Nephron progenitor cell (in vitro differentiated cells): ENCODE data around the gene HSPA4.
"Not testable (repeated sequence)": the region's sequence is repeated elsewhere in the genome, so short reads cannot be mapped to it uniquely, and the experiment has no call there.

Experiments
- DNase-seq: peaks from one replicate; pipeline ENCODE4 v3.0.0; 2021
- H3K27ac Mint-ChIP-seq: 2 replicates; pipeline ENCODE4 v1.8.0; 2021; ENCODE audit warnings: mild to moderate bottlenecking, moderate library complexity, mixed read lengths
- H3K27me3 Mint-ChIP-seq: 2 replicates; pipeline ENCODE4 v1.8.0; 2021; ENCODE audit warnings: mild to moderate bottlenecking, low read depth, mixed read lengths; ENCODE audit not compliant: poor library complexity
- H3K36me3 Mint-ChIP-seq: 2 replicates; pipeline ENCODE4 v1.8.0; 2021; ENCODE audit warnings: low read depth, mixed read lengths
- H3K4me1 Mint-ChIP-seq: 2 replicates; pipeline ENCODE4 v1.8.0; 2021; ENCODE audit warnings: mixed read lengths
- H3K4me3 Mint-ChIP-seq: 2 replicates; pipeline ENCODE4 v1.8.0; 2021; ENCODE audit warnings: mild to moderate bottlenecking, moderate library complexity, mixed read lengths
- H3K9me3 Mint-ChIP-seq: 2 replicates; pipeline ENCODE4 v1.8.0; 2021; ENCODE audit warnings: mild to moderate bottlenecking, moderate library complexity, mixed read lengths
- TF ChIP-seq, protein P1 (sequence below): fragments of 200-600 bp; sonication (generic); IDR thresholded peaks from 2 replicates; pipeline ENCODE4 v1.5.0; 2021; ENCODE audit warnings: antibody characterized with exemption

Gene HSPA4

DNA sequence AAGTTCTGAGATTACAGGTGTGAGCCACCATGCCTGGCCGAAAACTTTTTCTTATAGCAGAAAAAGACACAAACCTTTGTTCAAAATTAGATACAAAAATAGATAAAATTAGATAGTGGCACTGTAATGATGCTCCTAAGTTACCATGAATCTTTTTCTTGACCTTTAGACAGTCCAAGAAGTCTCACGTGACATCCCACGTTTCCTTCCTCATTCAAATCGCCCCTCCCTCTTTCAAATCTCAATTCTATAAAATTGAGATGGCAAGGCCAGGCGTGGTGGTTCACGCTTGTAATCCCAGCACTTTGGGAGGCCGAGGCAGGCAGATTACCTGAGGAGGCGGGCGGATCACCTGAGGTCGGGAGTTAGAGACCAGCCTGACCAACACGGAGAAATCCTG is 17.7 kb upstream of the HSPA4 start:
- H3K27ac Mint-ChIP-seq = no peak overlapping the region
- no peak for DNase-seq
- H3K9me3 Mint-ChIP-seq = no peaks in the 10 kb centered on the region
- H3K4me3 Mint-ChIP-seq = no peak overlapping the region
- TF ChIP-seq, protein P1, sequence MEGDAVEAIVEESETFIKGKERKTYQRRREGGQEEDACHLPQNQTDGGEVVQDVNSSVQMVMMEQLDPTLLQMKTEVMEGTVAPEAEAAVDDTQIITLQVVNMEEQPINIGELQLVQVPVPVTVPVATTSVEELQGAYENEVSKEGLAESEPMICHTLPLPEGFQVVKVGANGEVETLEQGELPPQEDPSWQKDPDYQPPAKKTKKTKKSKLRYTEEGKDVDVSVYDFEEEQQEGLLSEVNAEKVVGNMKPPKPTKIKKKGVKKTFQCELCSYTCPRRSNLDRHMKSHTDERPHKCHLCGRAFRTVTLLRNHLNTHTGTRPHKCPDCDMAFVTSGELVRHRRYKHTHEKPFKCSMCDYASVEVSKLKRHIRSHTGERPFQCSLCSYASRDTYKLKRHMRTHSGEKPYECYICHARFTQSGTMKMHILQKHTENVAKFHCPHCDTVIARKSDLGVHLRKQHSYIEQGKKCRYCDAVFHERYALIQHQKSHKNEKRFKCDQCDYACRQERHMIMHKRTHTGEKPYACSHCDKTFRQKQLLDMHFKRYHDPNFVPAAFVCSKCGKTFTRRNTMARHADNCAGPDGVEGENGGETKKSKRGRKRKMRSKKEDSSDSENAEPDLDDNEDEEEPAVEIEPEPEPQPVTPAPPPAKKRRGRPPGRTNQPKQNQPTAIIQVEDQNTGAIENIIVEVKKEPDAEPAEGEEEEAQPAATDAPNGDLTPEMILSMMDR = no peak
- H3K27me3 Mint-ChIP-seq = peaks cover 4% of the 10 kb centered on the region
- no peaks in the 10 kb centered on the region for H3K36me3 Mint-ChIP-seq
- peaks cover 16% of the 10 kb centered on the region for H3K4me1 Mint-ChIP-seq

DNA sequence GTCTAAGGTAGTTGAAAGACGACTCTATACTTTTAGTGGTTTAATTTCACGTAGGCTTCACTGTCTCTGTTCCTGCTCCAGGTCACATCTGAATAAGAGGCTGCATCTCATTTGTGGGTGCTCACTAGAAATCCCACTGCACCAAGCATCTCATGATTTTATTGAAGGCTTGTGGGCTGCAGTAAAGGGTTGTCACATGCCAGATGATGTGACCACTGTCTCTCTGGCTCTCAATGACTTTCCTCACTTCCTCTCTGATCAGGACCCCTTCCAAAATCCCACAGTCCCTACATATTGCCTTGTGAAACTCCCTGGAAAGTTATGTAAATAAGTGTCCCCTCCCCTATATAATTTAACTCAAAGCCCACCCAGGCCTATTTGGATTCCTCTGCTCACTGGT is 16.6 kb upstream of the HSPA4 start:
- Mint-ChIP-seq H3K9me3 (no peaks in the 10 kb centered on the region), H3K27me3 (no peaks in the 10 kb centered on the region), H3K4me3 (no peak overlapping the region), H3K4me1 (peaks cover 13% of the 10 kb centered on the region), H3K36me3 (no peaks in the 10 kb centered on the region), H3K27ac (no peak overlapping the region)
- TF ChIP-seq, protein P1 = no peak
- no peak for DNase-seq

DNA sequence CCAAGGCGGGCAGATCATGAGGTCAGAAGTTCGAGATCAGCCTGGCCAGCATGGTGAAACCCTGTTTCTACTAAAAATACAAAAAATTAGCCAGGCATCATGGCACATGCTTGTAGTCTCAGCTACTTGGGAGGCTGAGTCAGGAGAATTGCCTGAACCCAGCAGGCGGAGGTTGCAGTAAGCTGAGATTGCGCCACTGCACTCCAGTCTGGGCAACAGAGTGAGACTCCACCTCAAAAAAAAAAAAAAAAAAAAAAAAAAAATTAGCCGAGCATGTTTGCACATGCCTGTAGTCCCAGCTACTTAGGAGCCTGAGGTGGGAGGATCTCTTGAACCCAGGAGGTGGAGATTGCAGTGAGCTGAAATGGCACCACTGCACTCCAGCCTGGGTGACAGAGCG is 15.1 kb upstream of the HSPA4 start:
- H3K4me1 Mint-ChIP-seq = peaks cover 16% of the 10 kb centered on the region
- H3K27me3 Mint-ChIP-seq, H3K9me3 Mint-ChIP-seq, DNase-seq, H3K4me3 Mint-ChIP-seq, H3K27ac Mint-ChIP-seq, H3K36me3 Mint-ChIP-seq: not testable (repeated sequence)

DNA sequence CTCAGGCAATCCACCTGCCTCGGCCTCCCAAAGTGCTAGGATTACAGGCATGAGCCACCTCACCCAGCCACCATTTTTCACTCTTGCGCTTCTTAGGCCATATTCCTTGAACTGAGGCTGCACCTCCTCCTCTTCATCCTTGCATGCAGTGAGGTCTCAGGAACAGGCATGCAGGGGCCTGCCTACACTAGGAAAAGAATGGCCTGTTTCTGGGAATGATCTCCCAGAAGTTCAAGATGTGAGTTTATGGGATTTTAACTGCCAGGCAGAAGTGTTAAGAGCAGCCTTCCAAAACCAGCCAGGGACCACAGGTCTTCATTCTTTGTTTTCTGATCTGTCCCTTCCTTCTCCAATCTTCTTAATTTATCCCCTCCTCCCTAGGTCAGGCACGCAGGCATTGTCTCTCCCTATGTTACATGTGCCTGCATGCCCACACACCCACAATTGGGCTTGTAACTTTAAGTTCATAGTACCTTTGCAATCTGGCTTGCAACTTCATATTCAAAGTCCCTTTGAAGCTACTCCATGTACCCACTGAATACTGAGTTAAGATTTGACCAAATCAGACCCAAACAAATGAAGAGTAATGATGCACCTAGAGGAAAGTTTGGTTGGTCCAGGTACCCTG is 10.5 kb upstream of the HSPA4 start:
- Mint-ChIP-seq H3K27me3 (no peaks in the 10 kb centered on the region), H3K27ac (no peak overlapping the region), H3K4me3 (no peak overlapping the region), H3K36me3 (no peaks in the 10 kb centered on the region), H3K9me3 (no peaks in the 10 kb centered on the region), H3K4me1 (peaks cover 9% of the 10 kb centered on the region)
- TF ChIP-seq, protein P1 = no peak
- no peak for DNase-seq

DNA sequence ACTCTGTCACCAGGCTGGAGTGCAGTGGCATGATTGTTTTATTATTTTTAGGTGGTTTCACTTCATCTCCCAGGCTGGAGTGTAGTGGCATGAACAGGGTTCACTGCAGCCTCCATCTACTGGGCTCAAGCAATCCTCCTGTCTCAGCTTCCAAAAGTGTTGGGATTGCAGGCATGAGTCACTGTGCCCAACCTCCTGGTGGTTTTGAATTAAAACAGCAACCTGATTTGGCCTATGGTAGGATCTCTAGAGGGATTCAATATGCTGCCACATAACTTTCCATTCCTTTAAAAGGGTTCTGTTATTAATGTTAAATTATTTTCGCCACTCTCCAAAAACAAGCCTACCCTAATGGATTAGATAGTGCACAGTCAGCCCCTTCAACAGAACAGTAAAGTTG is 9.9 kb upstream of the HSPA4 start:
- TF ChIP-seq, protein P1 = no peak
- no peak for DNase-seq

DNA sequence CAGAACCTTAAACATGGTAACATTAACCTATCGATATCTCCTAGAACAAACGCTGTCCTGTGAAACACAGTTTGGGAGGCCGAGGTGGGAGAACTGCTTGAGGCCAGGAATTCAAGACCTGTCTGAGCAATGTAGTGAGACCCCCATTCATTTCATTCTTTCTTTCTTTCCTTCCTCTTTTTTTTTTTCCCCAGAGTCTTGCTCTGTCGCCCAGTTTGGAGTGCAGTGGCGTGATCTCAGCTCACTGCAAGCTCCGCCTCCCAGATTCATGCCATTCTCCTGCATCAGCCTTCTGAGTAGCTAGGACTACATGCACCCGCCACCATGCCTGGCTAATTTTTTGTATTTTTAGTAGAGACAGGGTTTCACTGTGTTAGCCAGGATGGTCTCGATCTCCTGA is 5.3 kb upstream of the HSPA4 start:
- not testable (repeated sequence) for H3K27ac Mint-ChIP-seq, H3K4me3 Mint-ChIP-seq, H3K36me3 Mint-ChIP-seq, H3K27me3 Mint-ChIP-seq, DNase-seq, H3K9me3 Mint-ChIP-seq
- H3K4me1 Mint-ChIP-seq = peaks cover 39% of the 10 kb centered on the region

More for the DNA sequence above, 9.9 kb upstream of the HSPA4 start:
- H3K27ac Mint-ChIP-seq = no peak overlapping the region
- no peaks in the 10 kb centered on the region for H3K27me3 Mint-ChIP-seq
- H3K4me3 Mint-ChIP-seq = no peak overlapping the region
- no peaks in the 10 kb centered on the region for H3K36me3 Mint-ChIP-seq
- peaks cover 13% of the 10 kb centered on the region for H3K4me1 Mint-ChIP-seq
- no peaks in the 10 kb centered on the region for H3K9me3 Mint-ChIP-seq

DNA sequence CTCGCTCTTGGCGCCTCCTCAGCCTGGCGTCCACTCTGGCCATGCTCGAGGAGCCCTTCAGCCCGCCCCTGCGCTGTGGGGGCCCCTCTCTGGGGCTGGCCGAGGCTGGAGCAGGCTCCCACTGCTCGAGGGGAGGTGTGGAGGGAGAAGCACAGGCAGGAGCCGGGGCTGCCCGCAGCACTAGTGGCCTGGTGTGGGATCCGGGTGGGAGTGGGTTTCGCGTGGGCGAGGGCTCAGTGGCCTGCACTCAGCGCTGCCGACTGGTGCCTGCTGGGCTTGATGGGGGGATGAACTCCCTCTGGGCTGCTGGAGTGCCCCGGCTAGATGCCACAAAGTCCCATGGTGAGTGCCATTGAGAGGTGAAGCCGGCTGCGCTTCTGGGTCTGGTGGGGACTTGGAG is 4.4 kb upstream of the HSPA4 start:
- Mint-ChIP-seq H3K4me3 (no peak overlapping the region), H3K27ac (no peak overlapping the region)

More for the DNA sequence above, 4.4 kb upstream of the HSPA4 start:
- H3K4me1 Mint-ChIP-seq = peaks cover 38% of the 10 kb centered on the region
- no peak for DNase-seq
- H3K36me3 Mint-ChIP-seq = no peaks in the 10 kb centered on the region
- TF ChIP-seq, protein P1 = no peak
- peaks cover 5% of the 10 kb centered on the region for H3K27me3 Mint-ChIP-seq
- H3K9me3 Mint-ChIP-seq = no peaks in the 10 kb centered on the region
